GM19397 (cell line): ENCODE results near the gene RNF145.

Experiments
- ATAC-seq: cut with Tn5 transposase; IDR thresholded peaks from one replicate; pipeline ENCODE4 v1.9.1; 2021; ENCODE audit warnings: mild to moderate bottlenecking, moderate library complexity; ENCODE audit not compliant: unreplicated experiment

The RNF145 gene

GRCh38 chr5:159195775-159196174 is 13.6 kb downstream of the RNF145 start:
- ATAC-seq: no peak

GRCh38 chr5:159190170-159190569 is 19.2 kb downstream of the RNF145 start:
- ATAC-seq: no peak

GRCh38 chr5:159189310-159189709 is 20.0 kb downstream of the RNF145 start:
- ATAC-seq: no peak

- ATAC-seq: no peak
Observed at GRCh38 chr5:159187719-159188118, 21.6 kb downstream of the RNF145 start.

GRCh38 chr5:159186319-159186718 is 23.0 kb downstream of the RNF145 start:
- no peak for ATAC-seq

GRCh38 chr5:159185773-159186172 is 23.6 kb downstream of the RNF145 start:
- ATAC-seq: no peak

- ATAC-seq: no peak
Observed at GRCh38 chr5:159184858-159185381, 24.4 kb downstream of the RNF145 start.

GRCh38 chr5:159184236-159184635 is 25.1 kb downstream of the RNF145 start:
- ATAC-seq: no peak

- no peak for ATAC-seq
Observed at GRCh38 chr5:159183247-159183646, 26.1 kb downstream of the RNF145 start.

DNA sequence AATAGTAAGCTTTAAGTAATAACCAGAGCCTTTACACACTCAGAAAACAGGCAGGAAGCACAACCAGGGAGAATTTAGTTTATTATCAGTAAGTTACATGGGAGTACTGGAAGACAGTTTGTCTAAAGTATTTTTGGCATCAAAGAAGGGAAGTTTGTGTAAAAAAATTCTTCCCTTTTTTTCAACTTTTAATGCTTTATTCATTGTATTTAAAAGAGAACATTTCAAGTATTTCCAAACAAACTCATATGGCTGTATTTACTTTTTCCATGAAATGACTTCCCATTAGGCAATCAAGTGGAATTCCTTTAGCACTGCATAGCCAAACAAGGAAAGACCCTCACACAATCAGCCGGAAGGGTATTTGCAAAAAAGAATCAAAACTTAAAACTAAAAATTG is 26.7 kb downstream of the RNF145 start:
- no peak for ATAC-seq

DNA sequence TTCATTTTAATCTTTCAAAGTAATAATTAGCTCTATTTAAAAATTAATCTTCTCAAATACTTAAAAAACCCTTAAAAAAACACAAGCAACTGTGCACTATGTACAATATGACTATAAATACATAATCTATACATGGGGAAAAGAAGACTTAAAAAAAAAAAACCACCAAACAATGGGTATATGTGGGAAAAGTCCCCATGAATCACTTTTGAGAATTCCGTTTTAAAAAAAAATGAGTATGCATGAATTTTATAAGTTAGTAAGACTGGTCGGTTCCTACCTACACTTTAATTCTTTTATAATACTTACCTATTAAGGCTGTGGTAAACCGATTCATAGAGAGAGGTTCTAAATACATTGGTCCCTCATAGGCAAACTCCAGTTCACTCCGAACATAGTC is 27.7 kb downstream of the RNF145 start:
- no peak for ATAC-seq

GRCh38 chr5:159181152-159181551 is 28.2 kb downstream of the RNF145 start:
- peak; percentile 47 for ATAC-seq

DNA sequence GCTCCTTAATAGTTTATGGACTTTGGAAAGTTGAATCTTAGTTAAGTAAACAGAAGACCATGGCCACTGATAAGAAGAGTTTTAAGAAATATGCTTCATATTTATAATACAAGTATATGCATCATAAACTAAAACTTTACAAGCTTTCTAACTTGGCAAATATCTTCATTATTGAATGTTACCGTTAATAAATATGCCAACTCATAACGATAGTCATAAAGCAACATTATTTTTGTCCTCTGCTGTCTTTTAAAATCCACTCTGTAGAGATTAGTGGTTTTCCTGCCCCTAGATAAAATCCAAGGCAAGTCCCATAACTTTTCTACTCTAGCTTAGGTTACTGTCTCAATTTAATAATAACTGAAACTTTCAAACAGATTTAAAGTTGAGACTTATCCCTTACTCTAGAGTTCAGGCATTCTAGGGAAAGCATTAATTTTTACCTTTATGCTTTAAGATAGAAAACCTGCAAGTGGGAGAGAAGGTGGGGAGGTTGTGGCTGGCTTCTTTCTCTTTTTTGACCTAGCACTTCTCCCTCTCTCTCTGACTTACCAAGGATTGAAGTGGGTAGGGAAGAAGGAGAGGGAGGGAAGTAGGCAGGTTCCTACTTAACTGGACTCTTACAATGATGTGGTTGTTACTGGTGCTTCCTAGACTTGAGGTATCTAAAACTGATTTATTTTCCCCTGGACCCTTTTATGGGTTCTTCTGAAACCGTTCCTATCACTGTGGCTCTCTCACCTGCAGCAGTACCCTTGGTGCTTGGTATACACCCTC is 29.6 kb downstream of the RNF145 start:
- no peak for ATAC-seq

- ATAC-seq: no peak
Observed at GRCh38 chr5:159178978-159179377, 30.4 kb downstream of the RNF145 start.

- no peak for ATAC-seq
Observed at GRCh38 chr5:159175547-159175946, 33.8 kb downstream of the RNF145 start.

DNA sequence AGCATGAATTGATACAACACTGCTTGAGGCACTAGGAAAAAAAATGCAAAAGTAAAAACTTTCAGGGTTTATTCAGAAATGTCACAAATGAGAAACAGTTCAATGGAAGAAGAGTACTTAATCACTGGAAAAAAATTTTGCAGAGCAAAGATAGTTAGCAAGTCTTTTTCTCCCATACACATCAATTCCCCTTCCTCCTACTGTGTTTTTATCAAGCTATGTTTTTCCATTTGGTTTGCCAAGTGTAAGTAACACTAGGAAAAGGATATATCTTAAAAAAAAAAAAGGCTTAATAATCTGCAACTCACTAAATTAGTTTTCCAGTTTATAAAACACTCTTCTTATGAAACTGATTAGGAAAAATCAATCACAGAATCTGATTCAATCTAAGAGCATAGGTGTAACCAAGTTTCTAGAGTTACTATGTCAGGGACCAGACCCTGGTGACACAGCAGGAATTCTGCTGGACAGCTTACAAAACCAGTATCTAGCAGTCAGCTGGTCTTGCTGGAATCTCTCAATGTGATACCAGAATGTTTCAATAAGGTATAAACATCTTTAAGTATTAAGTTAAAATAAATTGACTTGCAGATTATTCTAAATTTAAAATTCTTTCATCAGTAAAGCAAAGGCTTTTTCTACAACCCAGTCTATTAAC is 34.7 kb downstream of the RNF145 start:
- ATAC-seq: no peak

- ATAC-seq: no peak
Observed at GRCh38 chr5:159171274-159171673, 38.1 kb downstream of the RNF145 start.

GRCh38 chr5:159170021-159170420 is 39.3 kb downstream of the RNF145 start:
- no peak for ATAC-seq

DNA sequence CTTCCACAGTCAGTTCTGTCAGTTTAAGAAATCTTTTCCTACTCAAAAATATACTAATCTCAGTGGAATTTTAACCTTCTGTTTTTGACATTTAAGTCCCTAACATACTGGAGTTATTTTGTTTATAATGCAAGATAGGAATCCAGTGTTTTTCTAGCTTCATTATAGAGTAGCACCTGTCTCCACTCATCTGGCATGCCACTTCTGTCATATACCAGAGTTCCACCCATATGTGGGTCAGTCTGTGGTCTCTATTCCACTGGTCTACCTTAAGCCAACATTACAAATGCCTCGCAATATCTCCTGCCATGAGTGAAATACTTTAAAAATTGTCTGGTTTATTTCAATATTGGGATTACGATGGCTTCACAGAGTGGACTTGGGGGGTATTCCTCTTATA is 42.9 kb downstream of the RNF145 start:
- ATAC-seq: no peak

DNA sequence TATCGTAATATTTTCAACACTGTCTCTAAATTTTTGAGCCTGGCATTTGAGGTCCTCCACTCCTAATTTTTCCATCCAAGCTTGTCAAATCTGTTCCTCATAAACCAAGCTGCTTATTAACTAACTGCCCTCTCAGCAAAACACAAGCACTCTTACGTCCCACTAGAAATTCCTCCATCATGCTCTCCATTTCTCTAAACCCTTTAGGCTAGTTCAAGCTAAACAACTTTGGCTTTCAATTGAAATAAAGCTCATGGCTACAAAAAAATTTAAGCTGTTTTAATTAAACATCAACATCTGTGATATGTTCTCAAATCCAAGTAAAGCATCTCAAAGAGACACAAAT is 45.7 kb downstream of the RNF145 start:
- no peak for ATAC-seq

GRCh38 chr5:159163027-159163700 is 46.2 kb downstream of the RNF145 start:
- no peak for ATAC-seq
